Ishikawa (cell line): Measurements from ENCODE around the gene TMPRSS11B.

Experiments
- CEBPB ChIP-seq: IDR thresholded peaks from 2 replicates; pipeline ENCODE4 v1.6.1; 2012
- CREB1 ChIP-seq: IDR thresholded peaks from 2 replicates; pipeline ENCODE4 v1.6.1; 2012; ENCODE audit warnings: low read depth
- EGR1 ChIP-seq: IDR thresholded peaks from 2 replicates; pipeline ENCODE4 v1.6.1; 2012
- EP300 ChIP-seq: IDR thresholded peaks from 2 replicates; pipeline ENCODE4 v1.6.1; 2012; ENCODE audit warnings: borderline replicate concordance
- FOXM1 ChIP-seq: IDR thresholded peaks from 2 replicates; pipeline ENCODE4 v1.6.1; 2012; ENCODE audit warnings: low read depth, borderline replicate concordance
- MAX ChIP-seq: IDR thresholded peaks from 2 replicates; pipeline ENCODE4 v1.6.1; 2012
- NFIC ChIP-seq: IDR thresholded peaks from 2 replicates; pipeline ENCODE4 v1.6.1; 2012
- RAD21 ChIP-seq: IDR thresholded peaks from 2 replicates; pipeline ENCODE4 v1.6.1; 2012; ENCODE audit warnings: low read depth
- REST ChIP-seq: IDR thresholded peaks from 2 replicates; pipeline ENCODE4 v1.6.1; 2012; ENCODE audit warnings: low read depth, mild to moderate bottlenecking
- TAF1 ChIP-seq: IDR thresholded peaks from 2 replicates; pipeline ENCODE4 v1.6.1; 2012; ENCODE audit warnings: low read depth, mild to moderate bottlenecking
- TCF12 ChIP-seq: IDR thresholded peaks from 2 replicates; pipeline ENCODE4 v1.6.1; 2012; ENCODE audit warnings: low read depth
- TEAD4 ChIP-seq: IDR thresholded peaks from 2 replicates; pipeline ENCODE4 v1.6.1; 2012
- USF1 ChIP-seq: IDR thresholded peaks from 2 replicates; pipeline ENCODE4 v1.6.1; 2012
- YY1 ChIP-seq: IDR thresholded peaks from 2 replicates; pipeline ENCODE4 v1.6.1; 2012; ENCODE audit warnings: low read depth
- ZBTB7A ChIP-seq: IDR thresholded peaks from 2 replicates; pipeline ENCODE4 v1.6.1; 2012; ENCODE audit warnings: low read depth

TMPRSS11B gene

GRCh38 chr4:68283714-68284113 is 38.2 kb upstream of the TMPRSS11B start:
- TF ChIP-seq CREB1: no peak
- no peak for TF ChIP-seq EGR1
- TF ChIP-seq EP300: 0 out of 2 replicates have a peak, but pooled peaks have one; percentile 24
- TF ChIP-seq NFIC: peak; percentile 27; the same call in 1 of the 2 replicates

- TF ChIP-seq RAD21 (no peak), ZBTB7A (no peak), USF1 (no peak), TEAD4 (no peak), TCF12 (no peak), EGR1 (no peak), TAF1 (no peak), NFIC (no peak), MAX (no peak), CEBPB (no peak), EP300 (no peak), YY1 (no peak), FOXM1 (no peak), REST (no peak), CREB1 (no peak)
These were observed 37.6 kb upstream of the TMPRSS11B start for GRCh38 chr4:68283095-68283494.

GRCh38 chr4:68278029-68278428 is 32.5 kb upstream of the TMPRSS11B start:
- no peak for TF ChIP-seq RAD21
- no peak for TF ChIP-seq YY1
- TF ChIP-seq TAF1: no peak
- no peak for TF ChIP-seq ZBTB7A
- no peak for TF ChIP-seq REST

- TF ChIP-seq EGR1 (no peak), FOXM1 (no peak), REST (no peak), ZBTB7A (no peak), MAX (no peak), TEAD4 (no peak)
These were observed 32.1 kb upstream of the TMPRSS11B start for GRCh38 chr4:68277627-68278026.

GRCh38 chr4:68272860-68273259 is 27.4 kb upstream of the TMPRSS11B start:
- TF ChIP-seq EP300: no peak
- no peak for TF ChIP-seq CEBPB
- TF ChIP-seq TCF12: no peak
- TF ChIP-seq USF1: no peak
- TF ChIP-seq RAD21: no peak
- TF ChIP-seq NFIC: no peak

- TF ChIP-seq NFIC (no peak), ZBTB7A (no peak), FOXM1 (no peak), CEBPB (no peak), TAF1 (no peak), RAD21 (no peak), MAX (no peak), EGR1 (no peak), TCF12 (no peak), TEAD4 (no peak), EP300 (no peak), REST (no peak), YY1 (no peak), USF1 (no peak), CREB1 (no peak)
These were observed 26.9 kb upstream of the TMPRSS11B start for GRCh38 chr4:68272380-68272779.
